GM23338 (cell line): Measurements from ENCODE around the gene YIPF6. TPM values are rescaled to one million over a fixed set of nuclear protein-coding genes. Genes with fewer than 3 reads are reported as not detected.

ENCODE experiments used
- ATAC-seq: fragments of 200-7000 bp; cut with Tn5 transposase; 3 replicates; pipeline ENCODE4 v1.9.1; 2020
- DNase-seq: peaks from one replicate; pipeline ENCODE4 v3.0.0-alpha.2; 2015; ENCODE audit warnings: low spot score
- H2AFZ ChIP-seq: fragments of 200-600 bp; sonication (generic); 2 replicates; pipeline ENCODE4 v1.8.0; 2016; ENCODE audit warnings: antibody characterized with exemption, mild to moderate bottlenecking, moderate library complexity
- H3F3A ChIP-seq: fragments of 200-600 bp; sonication (generic); replicated peaks from 2 replicates; pipeline ENCODE4 v1.8.0; 2017; ENCODE audit warnings: antibody characterized with exemption, mixed run types, low read depth
- H3K27ac ChIP-seq: fragments of 200-600 bp; sonication (generic); 2 replicates; pipeline ENCODE4 v1.6.1; 2016; ENCODE audit warnings: low read depth
- H3K27me3 ChIP-seq: fragments of 200-600 bp; sonication (generic); 2 replicates; pipeline ENCODE4 v1.8.0; 2016; ENCODE audit warnings: mild to moderate bottlenecking, mixed run types, moderate library complexity; ENCODE audit not compliant: insufficient read depth
- H3K36me3 ChIP-seq: fragments of 200-600 bp; sonication (generic); 2 replicates; pipeline ENCODE4 v1.8.0; 2016; ENCODE audit warnings: mild to moderate bottlenecking; ENCODE audit not compliant: insufficient read depth
- H3K4me1 ChIP-seq: fragments of 200-600 bp; sonication (generic); 2 replicates; pipeline ENCODE4 v1.8.0; 2016; ENCODE audit warnings: mild to moderate bottlenecking, moderate library complexity; ENCODE audit not compliant: insufficient read depth
- H3K4me2 ChIP-seq: fragments of 200-600 bp; sonication (generic); 2 replicates; pipeline ENCODE4 v1.7.1; 2017; ENCODE audit warnings: mixed run types
- H3K4me3 ChIP-seq: fragments of 200-600 bp; sonication (generic); 2 replicates; pipeline ENCODE4 v1.6.1; 2016; ENCODE audit warnings: mixed run types
- H3K79me2 ChIP-seq: fragments of 200-600 bp; sonication (generic); replicated peaks from 2 replicates; pipeline ENCODE4 v1.8.0; 2017; ENCODE audit warnings: mild to moderate bottlenecking; ENCODE audit not compliant: insufficient read depth
- H3K9me2 ChIP-seq: fragments of 200-600 bp; sonication (generic); 2 replicates; pipeline ENCODE4 v1.8.0; 2017; ENCODE audit not compliant: insufficient read depth
- H4K20me1 ChIP-seq: fragments of 200-600 bp; sonication (generic); replicated peaks from 2 replicates; pipeline ENCODE4 v1.8.0; 2017; ENCODE audit warnings: mild to moderate bottlenecking; ENCODE audit not compliant: insufficient read depth
- H3K27ac Mint-ChIP-seq: 2 replicates; pipeline ENCODE4 v1.8.0; 2020; ENCODE audit warnings: inconsistent platforms, mild to moderate bottlenecking, moderate library complexity, mixed read lengths
- H3K27me3 Mint-ChIP-seq: 3 replicates; pipeline ENCODE4 v1.8.0; 2022; ENCODE audit warnings: low read depth, mild to moderate bottlenecking, moderate library complexity, mixed read lengths, inconsistent platforms; ENCODE audit not compliant: insufficient read depth, poor library complexity
- H3K36me3 Mint-ChIP-seq: 3 replicates; pipeline ENCODE4 v1.8.0; 2021; ENCODE audit warnings: low read depth, mild to moderate bottlenecking, inconsistent platforms, moderate library complexity, mixed read lengths
- H3K4me1 Mint-ChIP-seq: 3 replicates; pipeline ENCODE4 v1.8.0; 2020; ENCODE audit warnings: mild to moderate bottlenecking, inconsistent platforms, mixed read lengths
- H3K4me3 Mint-ChIP-seq: 3 replicates; pipeline ENCODE4 v1.8.0; 2021; ENCODE audit warnings: moderate library complexity, mild to moderate bottlenecking, inconsistent platforms, mixed read lengths
- H3K9me3 Mint-ChIP-seq: 3 replicates; pipeline ENCODE4 v1.8.0; 2020; ENCODE audit warnings: moderate library complexity, mild to moderate bottlenecking, inconsistent platforms, mixed read lengths
- CREB1 ChIP-seq: fragments of 250-450 bp; sonication (Bioruptor Pico); IDR thresholded peaks from 2 replicates; pipeline ENCODE4 v1.5.0; 2020; ENCODE audit warnings: low read depth, mild to moderate bottlenecking, moderate library complexity
- CTCF ChIP-seq, 2 experiments: fragments of 200-600 bp in 1 of 2; sonication (generic) in 1 of 2; conservative IDR thresholded peaks; 2 replicates each; pipeline versions ENCODE4 v1.5.1 to v1.6.1; 2016 to 2017; ENCODE audit warnings: antibody characterized with exemption in 2 of 2, low read depth in 2 of 2, mild to moderate bottlenecking in 2 of 2, moderate library complexity in 1 of 2
- EZH2 ChIP-seq: fragments of 200-600 bp; sonication (generic); IDR thresholded peaks from one replicate; pipeline ENCODE4 v1.8.0; 2017; ENCODE audit warnings: antibody characterized with exemption, mild to moderate bottlenecking, low read depth; ENCODE audit not compliant: unreplicated experiment
- NANOG ChIP-seq: IDR thresholded peaks from 2 replicates; pipeline ENCODE4 v1.6.1; 2016; ENCODE audit warnings: antibody characterized with exemption, borderline replicate concordance
- POLR2AphosphoS5 ChIP-seq: IDR thresholded peaks from 2 replicates; pipeline ENCODE4 v1.6.1; 2016; ENCODE audit warnings: antibody characterized with exemption, low read depth
- ZNF331 ChIP-seq: fragments of 250-450 bp; sonication (Bioruptor Pico); IDR thresholded peaks from 2 replicates; pipeline ENCODE4 v1.5.0; 2020; ENCODE audit warnings: low read depth, mild to moderate bottlenecking, moderate library complexity
- ZNF462 ChIP-seq: fragments of 250-450 bp; sonication (Bioruptor Pico); IDR thresholded peaks from 2 replicates; pipeline ENCODE4 v1.5.0; 2020; ENCODE audit warnings: mild to moderate bottlenecking, moderate library complexity
- polyA plus RNA-seq: library from polyadenylated mRNA; unstranded; fragments of >200 nt; fragmentation: Nextera tagmentation; extraction: Ambion mirVana; gene quantifications from 2 replicates; pipeline ENCODE4 v1.2.1, GENCODE V29; 2016
- total RNA-seq: library from RNA; depleted of rRNA; stranded (reverse); fragments of >200 nt; shearing (Covaris generic); gene quantifications from 2 replicates; pipeline ENCODE4 v1.2.3, GENCODE V29; 2014

YIPF6 gene
- total and polyA plus RNA-seq, 2 experiments from 2014 or later = 37.1 to 40.5 TPM

GRCh38 chrX:68533656-68534055 lies 34.8 kb downstream of the YIPF6 start:
- Histone ChIP-seq H3K4me1 (no peaks in the 10 kb centered on the region), H3F3A (no peaks in the 10 kb centered on the region), H3K9me2 (no peaks in the 10 kb centered on the region), H3K27ac (no peak overlapping the region), H3K36me3 (peaks cover 8% of the 10 kb centered on the region; the same call in 1 of the 2 replicates), H2AFZ (no peak overlapping the region), H3K4me3 (no peak overlapping the region), H3K4me2 (no peak overlapping the region), H3K27me3 (no peaks in the 10 kb centered on the region), H4K20me1 (no peaks in the 10 kb centered on the region), H3K79me2 (no peaks in the 10 kb centered on the region)
- DNase-seq (no peak), ATAC-seq (no peak)
- H3K27ac Mint-ChIP-seq = no peak overlapping the region
- peaks cover 23% of the 10 kb centered on the region; the same call in 2 of the 3 replicates for H3K36me3 Mint-ChIP-seq
- no peak for TF ChIP-seq ZNF331 (CRISPR knock-in tag)
- no peak for TF ChIP-seq CREB1 (CRISPR knock-in tag)
- no peak for TF ChIP-seq ZNF462 (CRISPR knock-in tag)
- TF ChIP-seq POLR2AphosphoS5 = no peak
- TF ChIP-seq NANOG = no peak
- H3K4me3 Mint-ChIP-seq = no peak overlapping the region
- no peaks in the 10 kb centered on the region for H3K9me3 Mint-ChIP-seq
- H3K27me3 Mint-ChIP-seq = peaks cover 2% of the 10 kb centered on the region
- no peaks in the 10 kb centered on the region for H3K4me1 Mint-ChIP-seq

- TF ChIP-seq NANOG (no peak), CREB1 (CRISPR knock-in tag) (no peak), EZH2 (no peak), CTCF (conservative IDR thresholded peaks at IDR 0.05; ENCODE audit: low read depth in 2 of 2) (no peak), ZNF331 (CRISPR knock-in tag) (no peak), POLR2AphosphoS5 (no peak)
- Histone ChIP-seq H3K4me1 (no peaks in the 10 kb centered on the region), H4K20me1 (no peaks in the 10 kb centered on the region), H3K27me3 (no peaks in the 10 kb centered on the region), H3K79me2 (no peaks in the 10 kb centered on the region), H3K4me3 (no peak overlapping the region), H3F3A (no peaks in the 10 kb centered on the region), H3K4me2 (no peak overlapping the region), H3K27ac (no peak overlapping the region), H2AFZ (no peak overlapping the region), H3K9me2 (no peaks in the 10 kb centered on the region), H3K36me3 (peaks cover 8% of the 10 kb centered on the region; the same call in 1 of the 2 replicates)
- DNase-seq (no peak), ATAC-seq (no peak)
- no peaks in the 10 kb centered on the region for H3K9me3 Mint-ChIP-seq
- peaks cover 13% of the 10 kb centered on the region; the same call in 2 of the 3 replicates for H3K36me3 Mint-ChIP-seq
- no peaks in the 10 kb centered on the region for H3K27me3 Mint-ChIP-seq
- no peak overlapping the region for H3K27ac Mint-ChIP-seq
- no peak overlapping the region for H3K4me3 Mint-ChIP-seq
- no peaks in the 10 kb centered on the region for H3K4me1 Mint-ChIP-seq
These were observed 35.8 kb downstream of the YIPF6 start for GRCh38 chrX:68534691-68535090.
